Inflammatory macrophage (primary cell): Measurements from ENCODE around the gene LMNTD1.
"Not testable (repeated sequence)": the region's sequence is repeated elsewhere in the genome, so short reads cannot be mapped to it uniquely, and the experiment has no call there.

ENCODE experiments used
- DNase-seq, 2 donors: peaks; one replicate each; pipeline ENCODE4 v3.0.0-alpha.2; 2020 to 2022
- total RNA-seq, 18 experiments: gene quantifications; one replicate each; lab custom pipeline; 2026; ENCODE audit warnings: mixed read lengths in 6 of 18, inconsistent platforms in 2 of 18; lab: John Stamatoyannopoulos, UW

The LMNTD1 gene
- total RNA-seq, result 0 to 0.16 (median 0) reads per million in 18 experiments

GRCh38 chr12:25553098-25553497 lies at the start of gene LMNTD1:
LMNTD1 (minus strand) TSS chr12:25553283; CDS start chr12:25552959, 324 bp downstream.
- DNase-seq, result no peak

- DNase-seq, result no peak
Observed at GRCh38 chr12:25598956-25599355, 45.9 kb upstream of the LMNTD1 start.

DNA sequence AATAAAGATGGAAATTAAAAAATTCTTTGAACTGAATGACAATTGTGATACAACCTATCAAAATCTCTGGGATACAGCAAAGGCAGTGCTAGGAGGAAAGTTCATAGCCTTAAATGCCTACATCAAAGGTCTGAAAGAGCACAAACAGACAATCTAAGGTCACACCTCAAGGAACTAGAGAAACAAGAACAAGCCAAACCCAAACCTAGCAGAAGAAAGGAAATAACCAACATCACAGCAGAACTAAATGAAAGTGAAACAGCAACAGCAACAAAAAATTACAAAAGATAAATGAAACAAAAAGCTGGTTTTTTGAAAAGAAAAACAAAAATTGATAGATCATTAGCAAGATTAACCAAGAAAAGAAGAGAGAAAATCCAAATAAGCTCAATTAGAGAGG lies 42.4 kb upstream of the LMNTD1 start:
- DNase-seq, result not testable (repeated sequence)

DNA sequence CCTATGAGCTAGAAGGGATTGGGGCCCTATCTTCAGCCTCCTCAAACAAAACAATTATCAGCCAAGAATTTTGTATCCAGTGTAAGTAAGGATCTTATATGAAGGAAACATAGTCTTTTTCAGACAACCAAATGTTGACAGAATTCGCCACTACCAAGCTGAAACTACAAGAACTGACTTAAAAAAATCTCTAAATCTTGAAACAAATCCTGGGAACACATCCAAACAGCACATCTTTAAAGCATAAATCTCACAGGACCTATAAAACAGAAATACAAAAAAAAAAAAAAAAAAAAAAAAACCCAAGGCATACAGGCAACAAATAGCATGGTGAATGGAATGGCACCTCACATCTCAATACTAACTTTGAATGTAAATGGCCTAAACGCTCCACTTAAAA lies 41.3 kb upstream of the LMNTD1 start:
- DNase-seq, result no peak

GRCh38 chr12:25592725-25593495 lies 39.8 kb upstream of the LMNTD1 start:
- DNase-seq, result no peak

DNA sequence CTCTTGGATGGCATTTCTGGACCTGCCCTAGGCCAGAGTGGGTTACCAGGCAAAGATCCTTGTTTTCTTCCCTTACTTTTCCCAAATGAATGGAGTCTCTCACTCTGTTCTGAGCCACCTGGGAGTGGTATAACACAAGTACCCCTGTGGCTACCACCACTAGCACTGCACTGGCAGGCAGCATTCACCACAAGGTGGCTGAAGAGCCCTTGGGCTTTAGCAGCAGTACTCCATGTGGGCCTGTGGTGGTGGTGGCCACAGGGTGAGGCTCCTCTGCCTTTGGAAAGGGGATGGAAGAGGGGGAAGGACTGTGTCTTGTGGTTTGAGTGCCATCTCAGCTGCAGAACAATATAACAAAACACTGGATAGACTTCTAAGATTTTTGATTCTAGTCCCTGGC lies 38.1 kb upstream of the LMNTD1 start:
- DNase-seq, result no peak

DNA sequence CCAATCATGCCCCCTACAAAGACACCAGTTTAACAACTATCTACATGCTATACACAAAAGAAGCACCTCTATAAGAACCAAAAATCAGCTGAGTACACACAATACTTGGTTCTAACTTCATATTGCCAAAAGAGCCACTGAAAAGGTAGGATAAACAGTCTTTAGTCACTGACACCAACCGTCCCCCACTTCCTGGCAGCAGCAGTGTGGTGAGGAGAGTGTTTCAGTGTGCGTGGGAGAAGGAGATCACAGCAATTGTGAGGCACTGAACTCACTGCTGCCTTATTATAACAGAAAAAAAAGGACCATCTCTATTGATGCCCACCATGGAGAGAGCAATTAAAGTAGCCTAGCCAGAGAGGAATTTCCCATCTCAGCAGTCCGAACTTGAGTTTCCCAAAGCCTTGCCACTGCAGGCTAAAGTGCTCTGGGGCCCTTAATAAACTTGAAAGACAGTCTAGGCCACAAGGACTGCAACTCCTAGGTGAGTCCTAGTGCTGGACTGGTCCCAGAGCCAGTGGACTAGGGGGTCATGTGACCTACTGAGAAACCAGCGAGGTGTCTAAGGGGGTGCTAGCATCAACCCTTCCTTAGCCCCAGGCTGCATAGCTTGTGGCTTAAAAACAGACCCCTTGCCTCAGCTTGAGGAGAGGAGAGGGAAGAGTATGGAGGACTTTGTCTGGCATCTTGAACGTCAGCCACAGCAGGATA lies 37.1 kb upstream of the LMNTD1 start:
- peak in 1 of 2 donors; percentile 15 for DNase-seq

DNA sequence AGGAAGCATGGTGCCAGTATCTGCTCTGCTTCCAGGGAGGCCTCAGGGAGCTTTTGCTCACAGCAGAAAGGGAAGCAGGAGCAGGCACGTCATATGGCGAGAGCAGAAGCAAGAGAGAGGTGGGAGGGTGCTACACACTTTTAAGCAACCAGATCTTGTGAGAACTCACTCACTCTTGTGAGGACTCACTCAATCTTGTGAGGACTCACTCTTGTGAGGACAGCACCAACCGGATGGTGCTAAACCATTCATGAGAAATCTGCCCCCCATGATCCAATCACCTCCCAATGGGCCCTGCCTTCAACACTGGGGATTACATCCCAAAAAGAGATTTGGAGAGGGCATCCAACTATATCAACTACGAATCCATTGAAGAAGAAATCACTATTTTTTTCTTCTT lies 34.3 kb upstream of the LMNTD1 start:
- DNase-seq, result no peak

- DNase-seq, result no peak
Observed at GRCh38 chr12:25585662-25586061, 32.6 kb upstream of the LMNTD1 start.

GRCh38 chr12:25585021-25585523 lies 32.0 kb upstream of the LMNTD1 start:
- no peak for DNase-seq

DNA sequence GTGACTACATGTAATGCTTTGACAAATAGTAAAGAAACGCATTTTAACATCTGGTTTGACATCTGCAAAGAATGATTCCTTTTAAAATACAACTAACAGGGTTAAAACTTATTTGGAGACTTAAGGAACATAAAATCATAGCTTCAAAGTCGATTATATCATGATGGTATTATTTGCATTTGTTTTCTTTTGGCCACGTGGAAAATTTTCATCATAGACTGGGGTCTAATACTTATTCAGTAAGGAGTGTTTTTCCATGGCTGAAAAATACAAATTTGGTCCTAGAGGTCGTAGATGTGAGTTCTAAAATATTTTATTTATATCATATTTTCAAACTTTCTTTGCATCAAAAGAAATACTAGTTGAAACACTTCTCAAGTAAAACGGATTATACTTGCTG lies 31.5 kb upstream of the LMNTD1 start:
- DNase-seq, result no peak

GRCh38 chr12:25583545-25583944 lies 30.5 kb upstream of the LMNTD1 start:
- DNase-seq, result no peak

GRCh38 chr12:25581067-25581466 lies 28.0 kb upstream of the LMNTD1 start:
- no peak for DNase-seq

GRCh38 chr12:25578411-25579143 lies 25.5 kb upstream of the LMNTD1 start:
- no peak for DNase-seq

GRCh38 chr12:25574761-25575160 lies 21.7 kb upstream of the LMNTD1 start:
- no peak for DNase-seq

DNA sequence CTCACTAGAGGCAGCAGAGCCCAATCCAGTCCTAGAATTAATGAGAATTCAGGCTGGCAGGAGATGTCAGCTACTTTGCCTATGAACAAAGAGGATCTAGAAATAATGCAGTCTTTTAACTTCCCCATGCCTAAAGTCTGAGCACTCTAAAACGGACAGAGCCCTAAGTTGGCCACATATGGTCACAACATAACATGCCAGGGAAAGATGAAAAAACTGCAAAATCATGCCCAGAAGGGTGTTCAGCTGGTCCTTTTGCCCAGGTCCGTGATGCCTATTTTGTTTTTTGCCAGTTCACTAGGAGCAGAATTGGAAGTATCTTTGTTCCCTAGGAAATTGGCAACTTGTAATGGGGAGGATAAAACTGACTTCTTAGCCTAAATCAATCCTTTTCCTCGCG lies 20.3 kb upstream of the LMNTD1 start:
- DNase-seq, result no peak

DNA sequence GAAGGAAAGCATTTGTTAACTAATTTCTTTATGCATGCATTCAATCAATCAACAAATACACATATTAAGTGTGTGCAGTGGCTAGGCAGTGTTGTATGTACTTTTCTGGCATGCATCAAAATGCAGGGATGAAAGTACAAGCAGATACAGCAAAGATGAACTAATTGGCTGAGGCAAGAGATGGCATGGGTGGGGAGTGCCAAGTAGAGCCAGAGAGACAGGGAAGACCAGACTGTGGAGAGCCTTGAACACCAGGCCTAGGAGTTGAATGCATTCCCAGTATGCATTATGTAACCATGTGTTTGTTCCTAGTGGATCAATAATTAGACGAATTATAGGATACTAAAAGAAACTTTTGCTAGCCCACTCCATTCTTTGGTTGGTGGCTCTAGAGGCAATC lies 17.3 kb upstream of the LMNTD1 start:
- DNase-seq, result no peak

DNA sequence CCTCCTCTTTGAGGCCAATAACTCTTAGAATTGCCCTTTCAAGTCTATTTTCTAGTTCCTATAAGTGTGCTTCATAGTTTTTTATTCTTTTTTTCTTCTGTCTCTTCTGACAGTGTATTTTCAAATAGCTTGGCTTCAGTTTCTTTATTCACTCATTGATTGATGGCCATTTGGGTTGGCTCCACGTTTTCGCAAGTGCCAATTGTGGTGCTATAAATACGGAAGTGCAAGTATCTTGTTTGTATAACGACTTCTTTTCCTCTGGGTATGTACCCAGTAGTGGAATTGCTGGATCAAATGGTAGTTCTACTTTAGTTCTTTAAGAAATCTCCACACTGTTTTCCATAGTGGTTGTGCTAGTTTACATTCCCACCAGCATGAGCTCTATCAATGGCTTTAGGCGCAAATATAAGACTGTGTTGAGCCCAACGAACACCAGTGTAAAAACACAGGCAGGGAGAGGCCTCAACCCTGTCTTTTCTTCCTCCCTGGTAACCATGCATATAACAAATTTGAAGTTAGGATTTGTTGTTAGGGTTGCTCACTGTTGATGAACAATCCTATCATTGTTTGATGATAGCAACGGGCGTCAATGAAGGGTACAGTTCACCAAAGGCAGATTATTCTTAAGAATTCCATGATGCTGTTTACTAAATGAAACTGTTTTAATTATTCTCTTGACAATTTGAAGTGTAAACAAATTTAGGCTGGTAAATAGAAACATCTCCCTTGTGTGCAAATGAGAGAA lies 13.3 kb upstream of the LMNTD1 start:
- DNase-seq, result no peak

GRCh38 chr12:25558586-25558985 lies 5.5 kb upstream of the LMNTD1 start:
- no peak for DNase-seq

- peak in 1 of 2 donors; percentile 22 for DNase-seq
Observed at GRCh38 chr12:25557830-25558436, 4.8 kb upstream of the LMNTD1 start.

GRCh38 chr12:25556153-25556552 lies 3.1 kb upstream of the LMNTD1 start:
- peak; percentile 31 to 35 for DNase-seq

DNA sequence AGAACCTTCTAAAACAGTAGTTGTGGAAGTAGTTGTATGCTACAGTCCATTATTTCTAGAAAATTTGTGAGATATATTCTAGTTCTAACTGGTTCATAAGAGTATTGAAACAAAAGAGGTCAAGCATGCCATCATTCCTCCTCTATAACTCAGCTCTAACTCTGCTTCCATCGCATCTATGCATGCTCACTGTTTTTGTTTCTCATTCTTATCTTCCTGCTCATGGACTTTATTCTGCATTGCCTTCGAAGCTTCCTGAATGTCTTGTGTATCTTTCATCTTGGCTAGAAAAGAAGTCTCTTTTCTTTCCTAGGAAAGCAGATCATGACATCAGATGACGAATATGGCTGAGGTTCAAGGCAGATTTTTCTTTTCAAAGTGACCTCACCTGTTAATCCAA lies 402 bp downstream of the LMNTD1 start:
- no peak for DNase-seq
